ENCODE measurements around the gene ZNF610.

ZNF610 gene

GRCh38 chr19:52343548-52343947 is 7.5 kb downstream of the ZNF610 start:
- Mint-ChIP-seq H3K4me1 (ENCODE audit: low read depth) (no peaks in the 10 kb centered on the region), H3K9me3 (peaks cover 58% of the 10 kb centered on the region), H3K27me3 (ENCODE audit: low read depth) (no peaks in the 10 kb centered on the region), H3K36me3 (ENCODE audit: low read depth) (peaks cover 2% of the 10 kb centered on the region), H3K27ac (no peak overlapping the region), H3K4me3 (no peak overlapping the region)
- peak; percentile 24 for DNase-seq (ENCODE audit: low spot score)

GRCh38 chr19:52345162-52345561 is 9.1 kb downstream of the ZNF610 start:
- Mint-ChIP-seq H3K36me3 (ENCODE audit: low read depth) (peaks cover 5% of the 10 kb centered on the region), H3K4me3 (no peak overlapping the region), H3K9me3 (peaks cover 53% of the 10 kb centered on the region), H3K27ac (no peak overlapping the region), H3K27me3 (ENCODE audit: low read depth) (no peaks in the 10 kb centered on the region), H3K4me1 (ENCODE audit: low read depth) (no peaks in the 10 kb centered on the region)
- DNase-seq (ENCODE audit: low spot score), result no peak

GRCh38 chr19:52351512-52351911 is 15.5 kb downstream of the ZNF610 start:
- no peak overlapping the region for H3K27ac Mint-ChIP-seq
- H3K9me3 Mint-ChIP-seq, result peaks cover 56% of the 10 kb centered on the region
- H3K4me3 Mint-ChIP-seq, result no peak overlapping the region
- no peaks in the 10 kb centered on the region for H3K27me3 Mint-ChIP-seq (ENCODE audit: low read depth)
- no peaks in the 10 kb centered on the region for H3K4me1 Mint-ChIP-seq (ENCODE audit: low read depth)
- H3K36me3 Mint-ChIP-seq (ENCODE audit: low read depth), result peaks cover 18% of the 10 kb centered on the region
- no peak for DNase-seq (ENCODE audit: low spot score)

- Mint-ChIP-seq H3K4me1 (ENCODE audit: low read depth) (peaks cover 4% of the 10 kb centered on the region), H3K36me3 (ENCODE audit: low read depth) (peaks cover 31% of the 10 kb centered on the region), H3K27me3 (ENCODE audit: low read depth) (no peaks in the 10 kb centered on the region), H3K9me3 (peaks cover 65% of the 10 kb centered on the region), H3K4me3 (no peak overlapping the region), H3K27ac (no peak overlapping the region)
- DNase-seq (ENCODE audit: low spot score), result no peak
Measured at GRCh38 chr19:52366414-52366824, 30.4 kb downstream of the ZNF610 start.

GRCh38 chr19:52369559-52370340 is 33.7 kb downstream of the ZNF610 start, which contains the start of gene ZNF880:
Gene ZNF880, plus strand, starts transcription at chr19:52369923. Its CDS starts 43 bp downstream, at chr19:52369966.
- Mint-ChIP-seq H3K9me3 (peaks cover 70% of the 10 kb centered on the region), H3K27ac (peak within 1 kb of the TSS; percentile 94), H3K4me1 (ENCODE audit: low read depth) (peaks cover 4% of the 10 kb centered on the region), H3K4me3 (peak within 1 kb of the TSS; percentile 87), H3K36me3 (ENCODE audit: low read depth) (peaks cover 44% of the 10 kb centered on the region), H3K27me3 (ENCODE audit: low read depth) (no peaks in the 10 kb centered on the region)
- DNase-seq (ENCODE audit: low spot score), result peak; percentile 81

- H3K36me3 Mint-ChIP-seq (ENCODE audit: low read depth), result peaks cover 45% of the 10 kb centered on the region
- H3K4me3 Mint-ChIP-seq, result peak overlapping the region; percentile 87
- H3K9me3 Mint-ChIP-seq, result peaks cover 68% of the 10 kb centered on the region
- peaks cover 4% of the 10 kb centered on the region for H3K4me1 Mint-ChIP-seq (ENCODE audit: low read depth)
- H3K27ac Mint-ChIP-seq, result peak overlapping the region; percentile 94
- H3K27me3 Mint-ChIP-seq (ENCODE audit: low read depth), result no peaks in the 10 kb centered on the region
- DNase-seq (ENCODE audit: low spot score), result no peak
Measured at GRCh38 chr19:52370341-52370710, 34.3 kb downstream of the ZNF610 start.

- no peak for DNase-seq (ENCODE audit: low spot score)
- H3K4me1 Mint-ChIP-seq (ENCODE audit: low read depth), result no peaks in the 10 kb centered on the region
- peaks cover 7% of the 10 kb centered on the region for H3K36me3 Mint-ChIP-seq (ENCODE audit: low read depth)
- H3K27ac Mint-ChIP-seq, result no peak overlapping the region
- H3K4me3 Mint-ChIP-seq, result no peak overlapping the region
- no peaks in the 10 kb centered on the region for H3K27me3 Mint-ChIP-seq (ENCODE audit: low read depth)
- peaks cover 61% of the 10 kb centered on the region for H3K9me3 Mint-ChIP-seq
Measured at GRCh38 chr19:52391135-52391534, 55.1 kb downstream of the ZNF610 start.

- Mint-ChIP-seq H3K4me3 (peak within 1 kb of the TSS; percentile 94), H3K4me1 (ENCODE audit: low read depth) (peaks cover 11% of the 10 kb centered on the region), H3K27ac (peak within 1 kb of the TSS; percentile 88), H3K9me3 (peaks cover 80% of the 10 kb centered on the region), H3K36me3 (ENCODE audit: low read depth) (peaks cover 55% of the 10 kb centered on the region), H3K27me3 (ENCODE audit: low read depth) (no peaks in the 10 kb centered on the region)
- peak; percentile 86 for DNase-seq (ENCODE audit: low spot score)
Measured at GRCh38 chr19:52397310-52398080, 61.5 kb downstream of the ZNF610 start, which contains the start of gene ZNF528. Gene ZNF528, plus strand, starts transcription at chr19:52397849. Its CDS starts 4,165 bp downstream, at chr19:52402014.

GRCh38 chr19:52398081-52398441 is 62.0 kb downstream of the ZNF610 start:
- DNase-seq (ENCODE audit: low spot score), result no peak
- H3K9me3 Mint-ChIP-seq, result peaks cover 78% of the 10 kb centered on the region
- H3K4me1 Mint-ChIP-seq (ENCODE audit: low read depth), result peaks cover 11% of the 10 kb centered on the region
- H3K27ac Mint-ChIP-seq, result peak overlapping the region; percentile 88
- no peaks in the 10 kb centered on the region for H3K27me3 Mint-ChIP-seq (ENCODE audit: low read depth)
- peak overlapping the region; percentile 94 for H3K4me3 Mint-ChIP-seq
- peaks cover 56% of the 10 kb centered on the region for H3K36me3 Mint-ChIP-seq (ENCODE audit: low read depth)

GRCh38 chr19:52410276-52410675 is 74.2 kb downstream of the ZNF610 start:
- DNase-seq (ENCODE audit: low spot score), result no peak
- no peaks in the 10 kb centered on the region for H3K27me3 Mint-ChIP-seq (ENCODE audit: low read depth)
- peaks cover 24% of the 10 kb centered on the region for H3K36me3 Mint-ChIP-seq (ENCODE audit: low read depth)
- H3K9me3 Mint-ChIP-seq, result peaks cover 74% of the 10 kb centered on the region
- H3K4me1 Mint-ChIP-seq (ENCODE audit: low read depth), result no peaks in the 10 kb centered on the region
- H3K4me3 Mint-ChIP-seq, result no peak overlapping the region
- H3K27ac Mint-ChIP-seq, result no peak overlapping the region

- Mint-ChIP-seq H3K36me3 (ENCODE audit: low read depth) (peaks cover 2% of the 10 kb centered on the region), H3K27ac (no peak overlapping the region), H3K4me1 (ENCODE audit: low read depth) (no peaks in the 10 kb centered on the region), H3K4me3 (no peak overlapping the region), H3K9me3 (peaks cover 73% of the 10 kb centered on the region), H3K27me3 (ENCODE audit: low read depth) (no peaks in the 10 kb centered on the region)
- DNase-seq (ENCODE audit: low spot score), result no peak
Measured at GRCh38 chr19:52415711-52416110, 79.7 kb downstream of the ZNF610 start.
